Ureter (tissue), 1 donor: Measurements from ENCODE around the gene PTGES. TPM values are rescaled to one million over a fixed set of nuclear protein-coding genes. Genes with fewer than 3 reads are reported as not detected.

Experiments
- DNase-seq: peaks from one replicate; pipeline ENCODE4 v3.0.0-alpha.2; 2020; ENCODE audit warnings: low spot score
- total RNA-seq: library from RNA; stranded (reverse); gene quantifications from one replicate; pipeline ENCODE4 v1.2.4, GENCODE V29; 2023
- donor health status: DM: yes; HTN: yes; CAD: no.

Gene PTGES
- total RNA-seq, 1 donor from 2014 or later, result 67.9 TPM

GRCh38 chr9:129692534-129692933 lies 60.3 kb downstream of the PTGES start:
- no peak for DNase-seq

Other genes starting within 250 kb of the PTGES start
- not detected for gene C9orf50, start 131.9 kb downstream of the PTGES start, total RNA-seq
- 31.2 TPM for gene NTMT1, start 126.9 kb downstream of the PTGES start, total RNA-seq
- 18.8 TPM for gene ASB6, start 110.9 kb downstream of the PTGES start, total RNA-seq
- gene PRRX2, start 87.4 kb downstream of the PTGES start, total RNA-seq, result 6.5 TPM
- gene TOR1B, start 50.1 kb upstream of the PTGES start, total RNA-seq, result 19.5 TPM
- gene TOR1A, start 71.1 kb upstream of the PTGES start, total RNA-seq, result 34.1 TPM
- 38.7 TPM for gene C9orf78, start 82.2 kb upstream of the PTGES start, total RNA-seq
- gene USP20, start 82.4 kb upstream of the PTGES start, total RNA-seq, result 42.1 TPM